Liver (tissue), 9 donors: ENCODE data around the gene CYTH3. TPM values are rescaled to one million over a fixed set of nuclear protein-coding genes. Genes with fewer than 3 reads are reported as not detected.

Source experiments
- DNase-seq: peaks from one replicate; pipeline ENCODE4 v3.0.0-alpha.2; 2017; ENCODE audit warnings: low spot score
- H3K27ac ChIP-seq, 2 donors: one replicate each; pipeline ENCODE4 v1.7.0; 2013; ENCODE audit warnings: inconsistent platforms in 2 of 2, low read length in 2 of 2, control low read depth in 1 of 2, low read depth in 1 of 2, mild to moderate bottlenecking in 1 of 2
- H3K27me3 ChIP-seq, 4 donors: one replicate each; pipeline versions ENCODE4 v1.6.1 to v1.7.0; 2013; ENCODE audit warnings: low read length in 3 of 4, inconsistent platforms in 1 of 4, mild to moderate bottlenecking in 1 of 4, moderate library complexity in 1 of 4; ENCODE audit not compliant: control insufficient read depth in 4 of 4, insufficient read depth in 4 of 4
- H3K36me3 ChIP-seq, 4 donors: one replicate each; pipeline versions ENCODE4 v1.6.1 to v1.7.0; 2013; ENCODE audit warnings: low read length in 3 of 4, mild to moderate bottlenecking in 3 of 4, low read depth in 1 of 4, moderate library complexity in 1 of 4; ENCODE audit not compliant: control insufficient read depth in 4 of 4, insufficient read depth in 3 of 4
- H3K4me1 ChIP-seq, 4 donors: one replicate each; pipeline versions ENCODE4 v1.6.1 to v1.7.0; 2013; ENCODE audit warnings: low read length in 3 of 4, mild to moderate bottlenecking in 3 of 4, moderate library complexity in 1 of 4; ENCODE audit not compliant: control insufficient read depth in 4 of 4, insufficient read depth in 4 of 4
- H3K4me3 ChIP-seq, 3 donors: one replicate each; pipeline versions ENCODE4 v1.6.1 to v1.7.0; 2013; ENCODE audit warnings: low read length in 3 of 3, control low read depth in 1 of 3, low read depth in 1 of 3, mild to moderate bottlenecking in 1 of 3
- H3K9ac ChIP-seq, 2 donors: one replicate each; pipeline ENCODE4 v1.7.0; 2013; ENCODE audit warnings: low read length in 2 of 2, mild to moderate bottlenecking in 2 of 2, moderate library complexity in 2 of 2, control low read depth in 1 of 2, low read depth in 1 of 2
- H3K9me3 ChIP-seq, 4 donors: one replicate each; pipeline versions ENCODE4 v1.6.1 to v1.7.0; 2013; ENCODE audit warnings: low read length in 3 of 4; ENCODE audit not compliant: control insufficient read depth in 4 of 4
- ATF3 ChIP-seq: IDR thresholded peaks from 2 replicates; pipeline ENCODE4 v1.6.1; 2016; ENCODE audit warnings: antibody characterized with exemption
- CTCF ChIP-seq: fragments of 150-350 bp; IDR thresholded peaks from 2 replicates; pipeline ENCODE4 v1.5.1; 2017; ENCODE audit warnings: improper control_type of control experiment, low read depth, low read length; ENCODE audit not compliant: missing input control
- EGR1 ChIP-seq, 2 donors: IDR thresholded peaks; 2 replicates each; pipeline ENCODE4 v1.6.1; 2016 to 2018; ENCODE audit warnings: antibody characterized with exemption in 2 of 2, low read depth in 2 of 2
- FOXA1 ChIP-seq: IDR thresholded peaks from 2 replicates; pipeline ENCODE4 v1.6.1; 2016; ENCODE audit warnings: antibody characterized with exemption
- GABPA ChIP-seq, 2 donors: IDR thresholded peaks in 1 of 2; conservative IDR thresholded peaks in 1 of 2; 2 replicates each; pipeline ENCODE4 v1.6.1; 2016; ENCODE audit warnings: antibody characterized with exemption in 2 of 2, mild to moderate bottlenecking in 1 of 2, moderate library complexity in 1 of 2
- HNF4A ChIP-seq, 2 donors: conservative IDR thresholded peaks; 2 replicates each; pipeline ENCODE4 v1.6.1; 2016; ENCODE audit warnings: antibody characterized with exemption in 2 of 2, mild to moderate bottlenecking in 2 of 2
- HNF4G ChIP-seq: IDR thresholded peaks from 2 replicates; pipeline ENCODE4 v1.6.1; 2016; ENCODE audit warnings: antibody characterized with exemption
- JUND ChIP-seq, 2 donors: IDR thresholded peaks; 2 replicates each; pipeline ENCODE4 v1.6.1; 2016; ENCODE audit warnings: antibody characterized with exemption in 2 of 2
- MAX ChIP-seq: IDR thresholded peaks from 2 replicates; pipeline ENCODE4 v1.6.1; 2016; ENCODE audit warnings: antibody characterized with exemption
- NR2F2 ChIP-seq: IDR thresholded peaks from 2 replicates; pipeline ENCODE4 v1.6.1; 2016; ENCODE audit warnings: antibody characterized with exemption
- RAD21 ChIP-seq, 2 donors: IDR thresholded peaks; 2 replicates each; pipeline ENCODE4 v1.6.1; 2016; ENCODE audit warnings: antibody characterized with exemption in 2 of 2, mild to moderate bottlenecking in 2 of 2
- REST ChIP-seq: IDR thresholded peaks from 2 replicates; pipeline ENCODE4 v1.6.1; 2016; ENCODE audit warnings: antibody characterized with exemption, mild to moderate bottlenecking
- RXRA ChIP-seq, 2 donors: IDR thresholded peaks; 2 replicates each; pipeline ENCODE4 v1.6.1; 2017 to 2018; ENCODE audit warnings: antibody characterized with exemption in 2 of 2, mild to moderate bottlenecking in 1 of 2
- TAF1 ChIP-seq: conservative IDR thresholded peaks from 2 replicates; pipeline ENCODE4 v1.6.1; 2016; ENCODE audit warnings: antibody characterized with exemption, mild to moderate bottlenecking
- YY1 ChIP-seq: IDR thresholded peaks from 2 replicates; pipeline ENCODE4 v1.6.1; 2016; ENCODE audit warnings: antibody characterized with exemption, mild to moderate bottlenecking
- WGBS: extraction: QIAGEN DNeasy Blood & Tissue Kit; methylation state at CpG from one replicate; pipeline ENCODE4 v1.1.7; 2013; 5-methylcytosine and 5-hydroxymethylcytosine counted together
- polyA plus RNA-seq, 2 donors: library from polyadenylated mRNA; stranded (reverse) in 1 of 2; unstranded in 1 of 2; fragments of 200-250 nt in 1 of 2; fragments of >200 nt in 1 of 2; fragmentation: Nextera tagmentation in 1 of 2; extraction: Ambion mirVana in 1 of 2; gene quantifications; one replicate each; pipeline versions ENCODE4 v1.2.1 to v1.2.3, GENCODE V29; 2013 to 2015
- total RNA-seq, 2 donors: library from RNA; depleted of rRNA; stranded (reverse); fragments of >200 nt; gene quantifications; one replicate each; pipeline ENCODE4 v1.2.3, GENCODE V29; 2014
- TF ChIP-seq, protein P1 (sequence below): IDR thresholded peaks from 2 replicates; pipeline ENCODE4 v1.6.1; 2016; ENCODE audit warnings: antibody characterized with exemption
- donor health status: healthy.
- donor health status: healthy.
- donor health status: healthy.
- donor health status: healthy.
- donor health status: healthy.

The CYTH3 gene
- total and polyA plus RNA-seq, 4 donors, result 1.1 to 6.3 (median 3.7) TPM

GRCh38 chr7:6200971-6201370 is 71.5 kb downstream of the CYTH3 start (continued):
- TF ChIP-seq GABPA (IDR thresholded peaks at IDR 0.05 in 1 of 2, conservative IDR thresholded peaks at IDR 0.05 in 1 of 2), result no peak
- TF ChIP-seq HNF4G, result no peak
- no peak for TF ChIP-seq MAX
- TF ChIP-seq NR2F2, result no peak
- no peak for TF ChIP-seq JUND (IDR thresholded peaks at IDR 0.05)
- no peak for TF ChIP-seq ATF3
- TF ChIP-seq RAD21 (IDR thresholded peaks at IDR 0.05), result no peak
- no peak for TF ChIP-seq TAF1
- no peak for TF ChIP-seq EGR1 (IDR thresholded peaks at IDR 0.05; ENCODE audit: low read depth in 2 of 2)
- TF ChIP-seq HNF4A (conservative IDR thresholded peaks at IDR 0.05), result no peak
- TF ChIP-seq FOXA1, result no peak

GRCh38 chr7:6198689-6199595 is 73.5 kb downstream of the CYTH3 start:
- WGBS, result 78% methylated on average over 4 of the region's 4 CpGs
- Histone ChIP-seq H3K9ac (no peak overlapping the region), H3K36me3 (no peaks in the 10 kb centered on the region), H3K27ac (no peak overlapping the region), H3K4me3 (no peak overlapping the region), H3K9me3 (no peaks in the 10 kb centered on the region), H3K4me1 (no peaks in the 10 kb centered on the region), H3K27me3 (no peaks in the 10 kb centered on the region)
- DNase-seq, result no peak
- TF ChIP-seq HNF4A (conservative IDR thresholded peaks at IDR 0.05) (no peak), EGR1 (IDR thresholded peaks at IDR 0.05; ENCODE audit: low read depth in 2 of 2) (no peak), RXRA (IDR thresholded peaks at IDR 0.05) (no peak), GABPA (IDR thresholded peaks at IDR 0.05 in 1 of 2, conservative IDR thresholded peaks at IDR 0.05 in 1 of 2) (no peak), CTCF (no peak), HNF4G (no peak), NR2F2 (no peak), TAF1 (no peak), MAX (no peak), YY1 (no peak), REST (no peak)
- TF ChIP-seq, protein P1, sequence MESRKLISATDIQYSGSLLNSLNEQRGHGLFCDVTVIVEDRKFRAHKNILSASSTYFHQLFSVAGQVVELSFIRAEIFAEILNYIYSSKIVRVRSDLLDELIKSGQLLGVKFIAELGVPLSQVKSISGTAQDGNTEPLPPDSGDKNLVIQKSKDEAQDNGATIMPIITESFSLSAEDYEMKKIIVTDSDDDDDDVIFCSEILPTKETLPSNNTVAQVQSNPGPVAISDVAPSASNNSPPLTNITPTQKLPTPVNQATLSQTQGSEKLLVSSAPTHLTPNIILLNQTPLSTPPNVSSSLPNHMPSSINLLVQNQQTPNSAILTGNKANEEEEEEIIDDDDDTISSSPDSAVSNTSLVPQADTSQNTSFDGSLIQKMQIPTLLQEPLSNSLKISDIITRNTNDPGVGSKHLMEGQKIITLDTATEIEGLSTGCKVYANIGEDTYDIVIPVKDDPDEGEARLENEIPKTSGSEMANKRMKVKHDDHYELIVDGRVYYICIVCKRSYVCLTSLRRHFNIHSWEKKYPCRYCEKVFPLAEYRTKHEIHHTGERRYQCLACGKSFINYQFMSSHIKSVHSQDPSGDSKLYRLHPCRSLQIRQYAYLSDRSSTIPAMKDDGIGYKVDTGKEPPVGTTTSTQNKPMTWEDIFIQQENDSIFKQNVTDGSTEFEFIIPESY, result no peak
